Natural killer cell treated with Interleukin-12 subunit alpha and Interleukin-12 subunit beta and Interleukin-15 and Interleukin-18, amount 100 ng/mL, for 72 hours (primary cell): ENCODE results near the gene PRKCA. TPM values are rescaled to one million over a fixed set of nuclear protein-coding genes. Genes with fewer than 3 reads are reported as not detected.
"Not testable (repeated sequence)": the region's sequence is repeated elsewhere in the genome, so short reads cannot be mapped to it uniquely, and the experiment has no call there.

Experiments
- ATAC-seq, 2 donors: fragments of 150-1000 bp; cut with Tn5 transposase in 1 of 2; sonication (Bioruptor Pico), chemical (Tn5 transposase) in 1 of 2; 2 replicates each; pipeline ENCODE4 v1.10.0; 2021
- DNase-seq: peaks from one replicate; pipeline ENCODE4 v3.0.0; 2022; ENCODE audit warnings: low spot score
- H3K27ac Mint-ChIP-seq, 2 donors: 1 replicate in 1 of 2; 2 replicates in 1 of 2; pipeline ENCODE4 v1.8.0; 2022; ENCODE audit warnings: mixed read lengths in 2 of 2, mild to moderate bottlenecking in 1 of 2, moderate library complexity in 1 of 2
- H3K27me3 Mint-ChIP-seq, 2 donors: 1 replicate in 1 of 2; 2 replicates in 1 of 2; pipeline ENCODE4 v1.8.0; 2022; ENCODE audit warnings: mixed read lengths in 2 of 2
- H3K36me3 Mint-ChIP-seq: one replicate; pipeline ENCODE4 v1.8.0; 2022; ENCODE audit warnings: mixed read lengths
- H3K4me1 Mint-ChIP-seq, 2 donors: 1 replicate in 1 of 2; 2 replicates in 1 of 2; pipeline ENCODE4 v1.8.0; 2022; ENCODE audit warnings: low read depth in 2 of 2, mixed read lengths in 2 of 2, mild to moderate bottlenecking in 1 of 2
- H3K4me3 Mint-ChIP-seq: one replicate; pipeline ENCODE4 v1.8.0; 2022; ENCODE audit warnings: mixed read lengths
- H3K9me3 Mint-ChIP-seq: 2 replicates; pipeline ENCODE4 v1.8.0; 2022; ENCODE audit warnings: mixed read lengths
- total RNA-seq, 2 donors: library from RNA; stranded (reverse); gene quantifications; one replicate each; pipeline ENCODE4 v1.2.3, GENCODE V29; 2022

Gene PRKCA
- total RNA-seq, 2 donors from 2014 or later, result 31.1 to 41.1 TPM

- peaks cover 0 to 2% of the 10 kb centered on the region in 2 donors for H3K4me1 Mint-ChIP-seq
- no peak for DNase-seq
- no peaks in the 10 kb centered on the region for H3K27me3 Mint-ChIP-seq
- peaks cover 16% of the 10 kb centered on the region for H3K36me3 Mint-ChIP-seq
- H3K27ac Mint-ChIP-seq, result no peak overlapping the region
- H3K4me3 Mint-ChIP-seq, result no peak overlapping the region
- no peak for ATAC-seq
- no peaks in the 10 kb centered on the region for H3K9me3 Mint-ChIP-seq
Measured at GRCh38 chr17:66322764-66323163, 20.4 kb downstream of the PRKCA start.

GRCh38 chr17:66324381-66325004, 22.1 kb downstream of the PRKCA start:
- peaks cover 12 to 14% of the 10 kb centered on the region in 2 donors for H3K4me1 Mint-ChIP-seq
- H3K27me3 Mint-ChIP-seq, ATAC-seq, H3K9me3 Mint-ChIP-seq, H3K4me3 Mint-ChIP-seq, DNase-seq, H3K27ac Mint-ChIP-seq: not testable (repeated sequence)
- peaks cover 16% of the 10 kb centered on the region for H3K36me3 Mint-ChIP-seq

GRCh38 chr17:66326476-66327047, 24.1 kb downstream of the PRKCA start:
- peaks cover 0 to 3% of the 10 kb centered on the region in 2 donors for H3K27me3 Mint-ChIP-seq
- peak overlapping the region in 1 of 2 donors; percentile 38 for H3K27ac Mint-ChIP-seq
- H3K4me1 Mint-ChIP-seq, result peaks cover 23% of the 10 kb centered on the region in 2 donors
- no peaks in the 10 kb centered on the region for H3K9me3 Mint-ChIP-seq
- peaks cover 11% of the 10 kb centered on the region for H3K36me3 Mint-ChIP-seq
- DNase-seq (no peak), ATAC-seq (no peak)
- H3K4me3 Mint-ChIP-seq, result no peak overlapping the region

- no peak for ATAC-seq
- no peak for DNase-seq
- peak overlapping the region; percentile 57 to 65 for H3K27ac Mint-ChIP-seq
- H3K36me3 Mint-ChIP-seq, result no peaks in the 10 kb centered on the region
- H3K4me1 Mint-ChIP-seq, result peaks cover 24 to 27% of the 10 kb centered on the region in 2 donors
- peaks cover 0 to 3% of the 10 kb centered on the region in 2 donors for H3K27me3 Mint-ChIP-seq
- H3K9me3 Mint-ChIP-seq, result no peaks in the 10 kb centered on the region
- no peak overlapping the region for H3K4me3 Mint-ChIP-seq
Measured at GRCh38 chr17:66330646-66331037, 28.2 kb downstream of the PRKCA start.

GRCh38 chr17:66331038-66331816, 28.8 kb downstream of the PRKCA start:
- H3K4me1 Mint-ChIP-seq, result peaks cover 24 to 26% of the 10 kb centered on the region in 2 donors
- peak; percentile 57 for ATAC-seq
- no peaks in the 10 kb centered on the region for H3K36me3 Mint-ChIP-seq
- peak overlapping the region; percentile 57 to 65 for H3K27ac Mint-ChIP-seq
- no peaks in the 10 kb centered on the region for H3K9me3 Mint-ChIP-seq
- no peak for DNase-seq
- H3K4me3 Mint-ChIP-seq, result peak overlapping the region; percentile 67
- H3K27me3 Mint-ChIP-seq, result peaks cover 0 to 3% of the 10 kb centered on the region in 2 donors

- DNase-seq (no peak), ATAC-seq (no peak)
- Mint-ChIP-seq H3K27me3 (no peaks in the 10 kb centered on the region), H3K27ac (no peak overlapping the region), H3K9me3 (no peaks in the 10 kb centered on the region), H3K36me3 (no peaks in the 10 kb centered on the region), H3K4me1 (peaks cover 18 to 21% of the 10 kb centered on the region in 2 donors), H3K4me3 (no peak overlapping the region)
Measured at GRCh38 chr17:66335797-66336196, 33.4 kb downstream of the PRKCA start.

- H3K27me3 Mint-ChIP-seq, result no peaks in the 10 kb centered on the region
- DNase-seq (no peak), ATAC-seq (no peak)
- H3K36me3 Mint-ChIP-seq, result no peaks in the 10 kb centered on the region
- no peak overlapping the region for H3K4me3 Mint-ChIP-seq
- H3K27ac Mint-ChIP-seq, result no peak overlapping the region
- no peaks in the 10 kb centered on the region for H3K9me3 Mint-ChIP-seq
- H3K4me1 Mint-ChIP-seq, result peaks cover 9 to 13% of the 10 kb centered on the region in 2 donors
Measured at GRCh38 chr17:66337268-66337667, 34.9 kb downstream of the PRKCA start.

- DNase-seq (no peak), ATAC-seq (no peak)
- no peaks in the 10 kb centered on the region for H3K9me3 Mint-ChIP-seq
- no peak overlapping the region for H3K27ac Mint-ChIP-seq
- no peak overlapping the region for H3K4me3 Mint-ChIP-seq
- H3K27me3 Mint-ChIP-seq, result no peaks in the 10 kb centered on the region
- no peaks in the 10 kb centered on the region for H3K36me3 Mint-ChIP-seq
- peaks cover 9 to 13% of the 10 kb centered on the region in 2 donors for H3K4me1 Mint-ChIP-seq
Measured at GRCh38 chr17:66337866-66338485, 35.6 kb downstream of the PRKCA start.

GRCh38 chr17:66338937-66339336, 36.5 kb downstream of the PRKCA start:
- H3K27me3 Mint-ChIP-seq, result no peaks in the 10 kb centered on the region
- H3K4me3 Mint-ChIP-seq, result no peak overlapping the region
- H3K9me3 Mint-ChIP-seq, result no peaks in the 10 kb centered on the region
- peaks cover 9 to 18% of the 10 kb centered on the region in 2 donors for H3K4me1 Mint-ChIP-seq
- H3K36me3 Mint-ChIP-seq, result no peaks in the 10 kb centered on the region
- DNase-seq (no peak), ATAC-seq (no peak)
- no peak overlapping the region for H3K27ac Mint-ChIP-seq

- DNase-seq, result no peak
- H3K27me3 Mint-ChIP-seq, result no peaks in the 10 kb centered on the region
- peak overlapping the region in 1 of 2 donors; percentile 4 for H3K27ac Mint-ChIP-seq
- no peak for ATAC-seq
- H3K9me3 Mint-ChIP-seq, result no peaks in the 10 kb centered on the region
- no peaks in the 10 kb centered on the region for H3K36me3 Mint-ChIP-seq
- H3K4me1 Mint-ChIP-seq, result peaks cover 9 to 18% of the 10 kb centered on the region in 2 donors
- no peak overlapping the region for H3K4me3 Mint-ChIP-seq
Measured at GRCh38 chr17:66339561-66339960, 37.1 kb downstream of the PRKCA start.

GRCh38 chr17:66340720-66341119, 38.3 kb downstream of the PRKCA start:
- no peak for ATAC-seq
- Mint-ChIP-seq H3K4me3 (no peak overlapping the region), H3K36me3 (no peaks in the 10 kb centered on the region), H3K4me1 (peaks cover 9 to 15% of the 10 kb centered on the region in 2 donors), H3K27me3 (peaks cover 0 to 2% of the 10 kb centered on the region in 2 donors), H3K9me3 (no peaks in the 10 kb centered on the region), H3K27ac (no peak overlapping the region)
- DNase-seq, result no peak

GRCh38 chr17:66341462-66341861, 39.0 kb downstream of the PRKCA start:
- H3K36me3 Mint-ChIP-seq, result no peaks in the 10 kb centered on the region
- H3K27me3 Mint-ChIP-seq, result peaks cover 0 to 2% of the 10 kb centered on the region in 2 donors
- H3K4me3 Mint-ChIP-seq, result no peak overlapping the region
- H3K27ac Mint-ChIP-seq, result no peak overlapping the region
- ATAC-seq, result no peak
- no peaks in the 10 kb centered on the region for H3K9me3 Mint-ChIP-seq
- peaks cover 9 to 15% of the 10 kb centered on the region in 2 donors for H3K4me1 Mint-ChIP-seq
- DNase-seq, result no peak

GRCh38 chr17:66342263-66342662, 39.9 kb downstream of the PRKCA start:
- not testable (repeated sequence) for H3K27me3 Mint-ChIP-seq, ATAC-seq, H3K9me3 Mint-ChIP-seq, DNase-seq, H3K27ac Mint-ChIP-seq, H3K4me3 Mint-ChIP-seq, H3K36me3 Mint-ChIP-seq
- peaks cover 9 to 12% of the 10 kb centered on the region in 2 donors for H3K4me1 Mint-ChIP-seq
